GM21390 (cell line): Measurements from ENCODE around the gene GABRG3.

ENCODE experiments used
- ATAC-seq: cut with Tn5 transposase; IDR thresholded peaks from one replicate; pipeline ENCODE4 v1.9.1; 2021; ENCODE audit not compliant: unreplicated experiment

GABRG3 gene

GRCh38 chr15:27457766-27458165 is 486.8 kb downstream of the GABRG3 start:
- no peak for ATAC-seq

DNA sequence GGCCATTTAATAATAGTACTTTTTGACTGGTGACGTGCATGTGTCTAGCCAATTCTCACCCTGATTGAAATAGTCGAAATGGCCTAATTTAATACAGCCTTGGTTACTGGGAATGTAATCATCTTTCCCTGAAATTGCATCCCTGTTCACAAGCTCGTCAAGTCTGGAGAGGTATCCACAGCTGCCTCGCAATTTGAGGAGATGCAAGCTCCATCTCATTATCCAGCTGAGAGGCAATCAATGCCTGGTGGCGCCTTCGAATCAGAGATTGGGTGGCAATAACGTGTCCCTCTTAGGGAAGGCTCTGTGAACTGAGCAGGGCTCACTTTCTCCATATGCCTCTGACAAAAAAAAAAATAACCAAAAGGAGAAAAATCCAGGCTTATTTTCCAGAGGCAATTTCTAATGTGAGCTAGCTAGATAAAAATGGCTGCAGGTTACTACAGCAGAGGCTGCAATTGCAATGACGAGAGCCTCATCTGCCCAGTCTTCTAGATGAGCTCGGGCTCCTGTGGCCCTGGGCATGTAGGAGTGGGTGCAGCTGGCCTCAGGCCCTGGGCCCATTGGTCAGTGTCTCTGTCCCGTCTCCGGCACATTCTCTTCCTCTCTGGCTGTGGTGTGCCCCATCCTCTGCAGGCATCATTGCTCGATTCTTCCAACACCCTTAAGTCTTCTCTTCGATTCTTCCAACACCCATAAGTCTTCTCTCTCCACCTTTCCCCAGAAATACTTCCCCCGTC is 487.5 kb downstream of the GABRG3 start:
- ATAC-seq, result no peak

- ATAC-seq, result no peak
Measured at GRCh38 chr15:27459836-27460235, 488.9 kb downstream of the GABRG3 start.

DNA sequence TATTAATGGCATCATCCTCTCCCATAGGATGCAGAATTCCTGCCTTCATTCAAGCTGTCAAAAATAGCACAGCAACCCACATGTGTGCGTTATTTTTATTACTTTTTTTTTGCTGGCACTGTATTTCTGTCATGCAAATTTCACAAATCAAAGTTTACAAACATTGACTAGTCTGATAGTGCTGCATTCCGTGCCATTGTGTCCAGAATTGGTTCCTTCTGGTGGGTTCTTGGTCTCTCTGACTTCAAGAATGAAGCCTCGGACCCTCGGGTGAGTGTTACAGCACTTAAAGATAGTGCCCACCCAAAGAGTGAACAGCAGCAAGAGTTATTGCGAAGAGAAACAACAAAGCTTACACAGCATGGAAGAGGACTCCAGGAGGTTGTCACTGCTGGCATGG is 490.2 kb downstream of the GABRG3 start:
- ATAC-seq, result no peak

DNA sequence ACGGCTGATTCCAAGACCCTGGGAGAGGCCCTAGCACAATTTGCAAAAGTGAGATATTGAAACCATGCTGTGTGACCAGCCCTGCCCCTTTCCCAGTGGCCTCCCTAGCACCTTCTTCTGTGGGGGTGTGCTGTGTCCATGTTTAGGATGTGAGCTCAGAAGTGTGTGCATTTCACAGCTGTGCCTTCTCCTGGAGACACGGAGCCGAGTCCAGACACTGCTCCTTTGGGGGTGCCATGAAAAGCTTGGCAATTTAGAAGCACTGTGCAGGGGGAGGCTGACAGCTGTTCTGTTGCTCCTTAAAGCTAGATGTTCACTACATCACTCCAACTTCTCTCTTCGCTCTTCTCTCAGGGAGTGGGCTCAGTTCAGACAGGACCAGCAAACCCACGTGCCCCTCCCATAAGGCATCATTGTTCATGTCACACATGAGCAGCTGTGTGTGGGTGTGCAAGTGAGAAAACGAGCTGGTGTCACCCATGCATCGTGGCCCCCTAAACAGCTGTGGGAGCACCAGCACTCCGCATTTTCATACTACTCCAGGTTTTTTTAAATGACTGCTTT is 492.6 kb downstream of the GABRG3 start:
- no peak for ATAC-seq

- ATAC-seq, result no peak
Measured at GRCh38 chr15:27464941-27465612, 494.1 kb downstream of the GABRG3 start.

GRCh38 chr15:27466758-27467157 is 495.8 kb downstream of the GABRG3 start:
- ATAC-seq, result no peak

- no peak for ATAC-seq
Measured at GRCh38 chr15:27468151-27468591, 497.2 kb downstream of the GABRG3 start.

DNA sequence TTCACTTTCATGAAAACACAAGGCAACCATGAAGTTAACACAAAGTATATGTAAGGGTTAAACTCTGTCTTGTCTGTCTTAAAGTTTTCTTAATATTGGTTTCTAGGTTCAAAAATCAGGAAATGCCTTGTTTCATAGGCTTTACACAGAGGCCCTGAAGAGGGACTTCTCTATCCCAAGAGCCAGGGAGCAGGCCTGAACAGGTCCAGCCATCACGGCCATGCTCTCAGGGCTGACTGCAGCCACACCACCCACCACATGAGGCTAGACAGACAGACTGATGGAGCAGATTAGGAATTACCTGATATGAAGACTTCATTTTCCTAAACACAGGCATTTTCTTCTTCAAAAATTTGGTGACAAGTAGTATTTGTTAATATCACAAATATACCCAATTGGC is 502.9 kb downstream of the GABRG3 start:
- ATAC-seq, result no peak

DNA sequence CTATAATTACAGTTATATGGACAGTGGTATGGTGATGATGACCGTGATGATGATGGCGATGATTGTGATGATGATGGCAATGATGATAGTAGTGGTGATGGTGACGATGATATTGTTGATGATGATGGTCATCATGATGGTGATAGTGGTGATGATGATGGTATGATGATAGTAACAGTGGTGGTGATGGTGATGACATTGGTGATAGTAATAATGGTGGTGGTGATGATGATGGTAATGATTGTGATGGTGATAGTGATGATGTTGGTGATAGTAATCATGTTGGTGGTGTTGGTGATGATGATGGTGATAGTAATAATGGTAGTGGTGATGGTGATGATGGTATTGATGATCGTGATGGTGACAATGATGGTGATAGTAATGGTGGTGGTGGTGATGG is 504.4 kb downstream of the GABRG3 start:
- ATAC-seq, result no peak

DNA sequence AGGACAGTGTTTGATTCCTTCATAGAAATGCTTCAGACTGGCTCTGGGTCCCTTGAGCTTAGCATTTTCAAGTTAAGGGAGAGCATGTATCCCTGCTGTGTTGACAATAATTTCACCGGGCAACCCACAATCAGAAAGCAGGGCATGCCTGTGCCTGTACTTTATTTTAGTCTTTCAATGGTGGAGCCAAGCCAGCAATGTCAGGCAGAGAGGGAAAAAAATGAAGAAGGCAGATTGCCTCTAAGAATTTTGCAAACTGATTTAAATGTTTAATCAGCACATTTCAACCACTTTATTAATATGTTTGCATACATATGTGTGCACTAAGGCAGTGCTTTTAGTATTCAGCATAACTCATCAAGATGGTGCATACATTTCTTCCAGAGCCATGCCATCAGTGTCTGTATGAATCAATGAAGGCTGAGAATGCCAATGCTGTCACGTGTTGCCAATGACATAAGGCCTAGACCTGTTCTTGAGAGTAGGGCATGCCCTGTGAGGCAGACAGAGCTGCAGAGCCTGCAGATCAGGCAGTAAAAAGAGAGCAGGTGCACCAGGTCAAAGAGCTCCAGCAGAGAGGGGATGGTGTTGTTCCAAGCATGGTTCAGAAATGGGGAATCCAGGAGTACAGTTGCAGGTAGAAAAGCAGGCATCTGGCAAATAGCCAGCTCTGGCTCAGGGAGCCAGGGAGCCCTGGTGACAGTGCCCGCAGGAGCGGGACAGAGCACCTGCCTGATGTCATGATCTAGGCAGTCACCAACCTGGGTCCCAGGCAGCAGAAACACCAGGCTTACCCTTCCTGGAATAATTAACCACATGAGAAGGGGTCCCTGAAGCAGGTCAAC is 508.5 kb downstream of the GABRG3 start:
- no peak for ATAC-seq

DNA sequence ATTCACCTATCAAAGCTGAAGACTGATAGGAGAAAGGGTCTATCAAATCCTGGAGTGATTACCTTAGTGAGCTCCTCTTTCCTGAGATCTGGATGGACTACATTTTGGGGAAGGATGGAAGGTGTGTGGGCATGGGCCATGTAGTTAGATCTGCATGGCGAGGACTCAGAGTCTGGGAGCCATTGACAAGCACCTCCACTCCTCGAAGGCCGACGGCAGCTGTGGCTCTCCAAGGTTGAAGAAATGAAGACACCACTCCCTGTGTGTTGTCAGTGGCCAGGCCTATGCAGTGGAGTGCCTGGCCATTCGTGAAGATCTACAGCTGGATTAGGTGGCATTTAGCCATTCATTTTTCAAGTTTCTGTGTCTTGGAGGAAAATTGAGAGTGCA is 509.2 kb downstream of the GABRG3 start:
- ATAC-seq, result no peak

DNA sequence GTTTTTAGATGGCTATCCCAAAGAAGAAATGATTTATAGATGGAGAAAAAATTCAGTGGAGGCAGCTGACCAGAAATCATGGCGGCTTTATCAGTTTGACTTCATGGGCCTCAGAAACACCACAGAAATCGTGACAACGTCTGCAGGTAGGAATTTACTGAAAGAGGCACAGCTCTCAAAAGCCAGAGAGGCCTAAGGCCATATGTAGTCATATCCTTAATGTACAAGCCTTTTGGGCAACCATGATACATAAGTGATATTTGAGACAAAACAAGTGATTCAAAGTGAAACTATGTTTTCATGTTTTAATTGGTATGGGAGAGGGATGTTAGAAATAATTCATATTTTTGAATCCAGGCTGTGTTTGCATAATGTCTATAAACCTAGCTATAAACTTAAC is 509.7 kb downstream of the GABRG3 start:
- no peak for ATAC-seq

GRCh38 chr15:27481768-27482167 is 510.8 kb downstream of the GABRG3 start:
- ATAC-seq, result no peak

- ATAC-seq, result no peak
Measured at GRCh38 chr15:27482287-27482686, 511.3 kb downstream of the GABRG3 start.

DNA sequence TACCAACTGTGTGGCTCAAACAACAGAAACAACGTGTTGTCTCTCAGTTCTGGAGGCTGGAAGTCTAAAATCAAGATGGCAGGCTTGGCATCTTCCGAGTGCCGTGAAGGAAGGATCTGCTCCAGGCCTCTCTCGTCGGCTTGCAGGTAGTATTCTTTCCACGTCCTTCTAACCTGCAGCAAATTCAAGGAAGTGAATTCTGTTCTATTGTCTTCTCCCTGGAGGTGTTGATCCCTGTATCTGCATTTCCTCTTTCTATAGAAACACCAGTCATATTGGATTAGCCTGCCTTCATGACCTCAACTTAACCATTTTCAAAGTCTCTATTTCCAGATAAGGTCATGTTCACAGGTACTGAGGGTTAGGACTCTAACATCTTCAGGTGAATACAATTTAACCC is 512.1 kb downstream of the GABRG3 start:
- ATAC-seq, result no peak

DNA sequence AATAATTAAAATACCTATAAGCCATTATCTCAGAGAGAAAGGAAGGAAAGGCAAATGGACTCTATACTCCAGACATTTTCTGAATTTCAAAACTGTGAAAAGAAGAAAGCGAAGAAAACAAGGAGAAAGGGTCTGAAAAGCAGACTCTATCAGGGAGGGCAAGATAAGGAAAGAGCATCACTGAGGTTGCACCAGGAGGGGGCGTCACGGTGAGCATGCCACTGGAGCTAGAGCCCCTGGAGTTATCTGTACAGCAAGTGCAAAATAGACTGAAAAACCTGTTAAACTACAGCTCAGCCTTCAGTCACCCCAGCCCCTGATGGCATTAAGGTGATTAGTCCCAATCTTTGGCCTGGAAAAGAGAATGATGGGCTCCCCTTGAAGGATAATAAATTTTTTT is 514.3 kb downstream of the GABRG3 start:
- ATAC-seq, result no peak

DNA sequence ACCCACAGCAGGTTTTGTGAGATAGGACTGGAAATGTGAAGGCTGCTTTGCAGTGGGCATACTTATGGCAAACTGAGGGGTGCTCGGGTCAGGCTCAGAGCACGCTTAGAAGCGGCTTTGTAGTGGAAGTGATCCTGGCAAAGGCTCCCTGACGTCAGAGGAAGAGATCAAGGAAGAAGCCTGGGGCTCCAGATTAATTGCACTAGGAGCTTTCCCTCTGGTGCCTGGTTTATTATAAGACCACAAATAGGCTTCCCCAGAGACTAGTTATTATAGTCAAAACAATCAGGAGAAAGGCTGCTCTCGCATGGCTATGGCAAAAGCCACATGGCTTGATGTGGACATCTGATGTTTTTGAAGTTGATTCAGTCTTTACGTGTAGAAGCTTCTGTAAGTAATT is 515.1 kb downstream of the GABRG3 start:
- ATAC-seq, result no peak

DNA sequence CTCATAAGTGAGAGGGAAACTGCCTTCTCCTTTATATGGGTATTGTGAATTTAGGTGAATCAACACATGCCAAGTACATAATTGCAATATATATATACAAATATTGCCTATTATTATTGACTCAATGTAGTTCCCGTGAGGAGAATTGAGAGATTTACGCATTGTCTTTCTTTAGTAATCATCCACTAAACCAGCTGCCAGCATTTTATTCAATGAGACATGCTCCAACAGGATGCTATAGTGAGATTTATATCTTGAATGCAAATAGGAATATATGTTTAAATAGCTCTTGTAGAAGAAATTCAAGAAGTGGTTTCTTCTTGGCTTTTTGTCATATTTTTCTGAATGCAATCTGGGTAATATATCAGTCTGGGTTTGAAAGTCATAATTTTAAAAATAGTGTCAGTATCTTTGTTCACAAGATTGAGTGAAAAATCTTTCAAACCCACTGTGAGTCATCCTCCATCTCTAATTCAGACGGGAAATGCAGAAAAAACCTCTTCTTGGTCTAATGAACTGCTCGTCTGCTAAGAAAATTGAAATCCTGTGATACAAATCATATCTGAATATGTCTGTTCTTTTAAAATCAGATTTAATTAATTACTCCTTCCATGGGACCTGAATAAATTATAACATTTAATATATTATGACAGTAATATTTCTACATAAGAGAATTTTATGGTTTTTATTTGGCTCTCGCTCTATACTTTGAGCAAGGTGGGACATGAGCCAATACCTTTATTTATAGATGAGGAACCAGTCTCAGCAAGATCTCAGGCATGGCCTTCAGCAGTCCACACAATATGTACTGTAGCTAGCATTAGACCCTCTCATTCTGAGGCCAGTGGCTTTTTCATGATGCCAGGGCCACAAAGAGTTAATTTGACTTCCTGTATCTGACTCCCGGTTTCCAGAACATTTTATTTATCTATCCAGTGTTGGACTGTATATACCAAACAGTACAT is 516.0 kb downstream of the GABRG3 start:
- ATAC-seq, result no peak

GRCh38 chr15:27487846-27488245 is 516.9 kb downstream of the GABRG3 start:
- ATAC-seq, result no peak
